GM19025 (cell line): ENCODE data around the gene MISFA.
"Not testable (repeated sequence)": the region's sequence is repeated elsewhere in the genome, so short reads cannot be mapped to it uniquely, and the experiment has no call there.

Experiments used
- ATAC-seq: cut with Tn5 transposase; IDR thresholded peaks from one replicate; pipeline ENCODE4 v1.9.1; 2021; ENCODE audit warnings: mild to moderate bottlenecking, low read depth, moderate library complexity; ENCODE audit not compliant: unreplicated experiment

The MISFA gene

GRCh38 chr11:18617688-18618341 is 18.2 kb downstream of the MISFA start:
- ATAC-seq: no peak

- ATAC-seq: no peak
These were observed 18.9 kb downstream of the MISFA start for GRCh38 chr11:18618342-18619025.

- ATAC-seq: no peak
These were observed 24.1 kb downstream of the MISFA start for GRCh38 chr11:18623707-18624106.

DNA sequence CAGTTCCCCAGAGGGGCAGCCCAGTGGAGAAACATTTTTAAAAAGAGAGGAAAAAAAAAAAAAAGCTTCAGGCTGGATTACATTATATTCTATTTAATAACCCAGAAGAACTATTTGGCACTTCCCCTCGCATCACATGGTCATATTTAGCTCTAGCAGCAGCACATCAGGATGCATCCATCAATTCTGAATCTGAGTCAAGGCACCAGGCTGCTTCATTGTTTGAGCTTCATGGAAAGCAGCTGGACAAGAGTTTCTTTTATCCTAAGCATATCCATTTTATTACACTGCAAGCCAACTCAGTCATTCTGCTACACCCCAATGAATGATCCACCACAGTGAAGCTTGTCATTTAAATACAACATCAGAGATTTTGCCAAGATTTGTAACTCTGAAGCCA is 24.6 kb downstream of the MISFA start:
- no peak for ATAC-seq

- ATAC-seq: no peak
These were observed 33.3 kb downstream of the MISFA start for GRCh38 chr11:18632841-18633240.

GRCh38 chr11:18633256-18634139 is 33.9 kb downstream of the MISFA start:
- peak; percentile 53 for ATAC-seq

GRCh38 chr11:18634140-18635032 is 34.8 kb downstream of the MISFA start, which contains the start of gene SPTY2D1:
TSS of gene SPTY2D1 (minus strand) at chr11:18634342. CDS start at chr11:18634257, 85 bp downstream.
- ATAC-seq: peak; percentile 91

DNA sequence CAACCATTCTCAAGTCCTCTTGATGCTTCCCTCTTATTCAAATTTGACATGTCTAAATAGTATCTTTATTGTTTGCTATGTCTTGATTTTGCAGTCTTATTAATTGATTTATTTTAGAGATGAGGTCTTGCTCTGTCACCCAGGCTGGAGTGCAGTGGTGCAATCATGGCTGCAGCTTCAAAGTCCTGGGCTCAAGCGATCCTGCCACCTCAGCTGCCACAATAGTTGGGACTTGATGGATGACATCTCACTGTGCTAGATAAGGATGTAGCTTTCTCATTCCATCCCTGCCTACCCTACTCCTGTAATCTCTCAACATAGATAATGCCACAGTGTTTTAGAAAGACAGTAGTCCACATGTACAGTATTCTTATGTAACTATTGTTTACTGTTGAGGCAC is 42.1 kb downstream of the MISFA start:
- no peak for ATAC-seq

DNA sequence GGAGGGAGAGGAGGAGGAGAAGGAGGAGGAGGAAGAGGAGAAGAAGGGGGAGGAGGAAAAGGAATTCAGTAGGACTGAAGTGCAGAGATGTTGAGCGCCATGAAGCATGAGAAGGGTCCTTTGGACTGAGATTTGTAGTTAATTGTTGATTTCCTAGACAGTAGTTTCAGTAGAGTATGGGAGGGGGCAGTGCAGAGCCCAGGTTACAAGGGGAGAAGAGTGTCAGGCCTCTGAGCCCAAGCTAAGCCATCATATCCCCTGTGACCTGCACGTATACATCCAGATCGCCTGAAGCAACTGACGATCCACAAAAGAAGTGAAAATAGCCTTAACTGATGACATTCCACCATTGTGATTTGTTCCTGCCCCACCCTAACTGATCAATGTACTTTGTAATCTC is 43.4 kb downstream of the MISFA start:
- not testable (repeated sequence) for ATAC-seq

- ATAC-seq: no peak
These were observed 50.8 kb downstream of the MISFA start for GRCh38 chr11:18650353-18650752.

DNA sequence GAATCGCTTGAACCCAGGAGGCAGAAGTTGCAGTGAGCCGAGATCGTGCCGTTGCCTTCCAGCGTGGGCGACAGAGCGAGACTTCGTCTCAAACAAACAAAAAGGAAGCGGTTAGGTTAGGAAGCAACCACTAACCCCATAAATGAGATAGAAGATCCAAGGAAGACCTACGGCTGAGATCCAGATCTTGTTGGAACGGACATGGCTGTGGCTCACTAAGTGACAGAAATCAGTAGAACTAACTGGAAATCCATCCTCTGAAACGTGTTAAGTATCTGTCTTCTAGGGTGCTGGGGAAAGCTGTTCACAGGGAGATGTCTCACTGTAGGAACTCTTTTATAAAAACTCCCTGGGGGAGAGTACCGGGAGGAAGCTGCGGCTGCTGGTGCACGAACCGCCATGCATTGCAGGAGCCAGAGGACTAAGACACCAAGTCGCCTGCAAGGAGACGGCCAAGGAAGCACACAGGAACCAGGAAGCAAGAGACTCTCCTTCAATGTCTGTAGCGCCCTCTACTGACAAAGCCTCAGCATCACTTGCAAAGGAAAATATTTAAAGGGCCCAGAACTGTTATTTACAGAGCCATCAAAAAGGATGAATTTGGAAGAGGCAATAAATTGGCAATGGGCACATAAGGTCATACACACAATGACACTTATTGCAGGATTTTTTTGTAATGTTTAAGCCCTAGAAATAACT is 51.4 kb downstream of the MISFA start:
- ATAC-seq: no peak
